ENCODE measurements around the gene PHACTR3.

Gene PHACTR3

DNA sequence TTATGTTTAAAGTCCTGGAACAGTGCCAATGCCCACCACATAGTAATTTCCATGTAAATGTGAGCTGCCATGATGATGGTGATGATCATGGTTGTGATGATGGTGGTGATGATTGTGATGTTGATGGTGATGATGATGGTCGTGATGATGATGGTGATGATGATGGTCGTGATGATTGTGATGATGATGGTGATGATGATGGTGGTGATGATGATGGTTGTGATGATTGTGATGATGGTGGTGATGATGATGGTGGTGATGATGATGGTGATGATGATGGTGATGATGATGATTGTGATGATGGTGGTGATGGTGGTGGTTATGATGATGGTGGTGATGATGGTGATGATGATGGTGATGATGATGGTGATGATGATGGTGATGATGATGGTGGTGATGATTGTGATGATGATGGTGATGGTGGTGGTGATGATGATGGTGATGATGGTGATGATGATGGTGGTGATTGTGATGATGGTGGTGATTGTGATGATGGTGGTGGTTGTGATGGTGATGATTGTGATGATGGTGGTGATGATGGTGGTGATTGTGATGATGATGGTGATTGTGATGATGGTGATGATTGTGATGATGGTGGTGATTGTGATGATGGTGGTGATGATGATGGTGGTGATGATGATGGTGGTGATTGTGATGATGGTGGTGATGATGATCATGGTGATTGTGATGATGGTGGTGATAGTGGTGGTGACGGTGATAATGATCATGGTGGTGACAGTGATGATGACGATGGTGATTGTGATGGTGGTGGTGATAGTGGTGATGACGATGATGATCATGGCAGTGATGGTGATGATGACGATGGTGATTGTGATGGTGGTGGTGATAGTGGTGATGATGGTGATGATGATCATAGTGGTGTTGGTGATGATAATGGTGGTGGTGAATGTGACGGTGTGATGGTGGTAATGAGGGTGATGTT, 82.3 kb downstream of the PHACTR3 start:
- H3K36me3 ChIP-seq (ENCODE audit: insufficient read depth, low read length) = no peaks in the 10 kb centered on the region
- H3K27me3 ChIP-seq (ENCODE audit: insufficient read depth, low read length) = no peaks in the 10 kb centered on the region
- no peaks in the 10 kb centered on the region for H3K4me1 ChIP-seq (ENCODE audit: insufficient read depth, low read length)
- H3K4me3 ChIP-seq (ENCODE audit: low read length) = no peak overlapping the region
- peaks cover 3% of the 10 kb centered on the region for H3K9me3 ChIP-seq (ENCODE audit: low read length)
- H2AFZ ChIP-seq (ENCODE audit: low read depth, low read length) = no peak overlapping the region

DNA sequence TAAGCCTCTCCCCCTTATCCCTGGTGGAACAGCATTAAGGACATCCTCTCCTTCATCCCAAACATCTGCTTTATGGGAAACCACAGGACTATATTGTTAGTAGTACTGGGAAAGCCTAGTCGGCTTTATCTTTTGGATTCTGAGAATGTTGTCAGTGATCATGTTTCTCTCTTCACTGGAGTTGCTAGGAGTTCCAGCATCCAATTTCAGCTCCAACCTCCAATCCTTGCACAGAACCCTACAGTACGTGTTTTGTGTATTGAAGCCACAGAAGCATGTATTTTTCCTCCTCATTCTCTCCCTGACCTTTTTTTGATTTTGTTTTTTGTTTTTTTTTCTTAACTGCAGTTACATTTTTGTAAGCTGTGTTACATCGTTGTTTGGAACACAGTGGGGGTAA, 84.0 kb downstream of the PHACTR3 start:
- H3K4me3 ChIP-seq (ENCODE audit: low read length) = no peak overlapping the region
- H3K36me3 ChIP-seq (ENCODE audit: insufficient read depth, low read length) = no peaks in the 10 kb centered on the region
- no peak overlapping the region for H2AFZ ChIP-seq (ENCODE audit: low read depth, low read length)
- H3K27me3 ChIP-seq (ENCODE audit: insufficient read depth, low read length) = no peaks in the 10 kb centered on the region
- peaks cover 3% of the 10 kb centered on the region for H3K9me3 ChIP-seq (ENCODE audit: low read length)
- no peaks in the 10 kb centered on the region for H3K4me1 ChIP-seq (ENCODE audit: insufficient read depth, low read length)

DNA sequence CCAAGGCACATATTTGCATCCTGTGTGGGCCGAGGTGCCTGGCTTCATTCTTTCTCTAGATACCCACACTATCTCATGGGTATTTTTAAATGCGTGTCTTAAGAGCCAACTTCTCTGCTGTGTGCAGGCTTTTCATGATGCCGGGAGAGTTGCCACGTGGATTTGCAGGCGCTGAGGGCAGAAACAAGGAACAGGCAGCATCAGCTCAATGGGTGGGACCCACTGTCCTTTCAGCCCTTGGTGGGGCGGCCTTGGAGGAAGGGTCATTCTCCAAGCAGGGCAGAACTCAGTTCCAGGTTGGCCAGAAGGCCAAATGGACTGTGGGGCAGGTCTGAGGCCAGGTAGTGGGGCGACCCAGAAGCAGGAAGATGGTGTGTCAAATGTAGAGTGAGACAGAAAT, 84.7 kb downstream of the PHACTR3 start:
- Histone ChIP-seq H3K4me1 (ENCODE audit: insufficient read depth, low read length) (no peaks in the 10 kb centered on the region), H2AFZ (ENCODE audit: low read depth, low read length) (no peak overlapping the region), H3K9me3 (ENCODE audit: low read length) (peaks cover 3% of the 10 kb centered on the region)

DNA sequence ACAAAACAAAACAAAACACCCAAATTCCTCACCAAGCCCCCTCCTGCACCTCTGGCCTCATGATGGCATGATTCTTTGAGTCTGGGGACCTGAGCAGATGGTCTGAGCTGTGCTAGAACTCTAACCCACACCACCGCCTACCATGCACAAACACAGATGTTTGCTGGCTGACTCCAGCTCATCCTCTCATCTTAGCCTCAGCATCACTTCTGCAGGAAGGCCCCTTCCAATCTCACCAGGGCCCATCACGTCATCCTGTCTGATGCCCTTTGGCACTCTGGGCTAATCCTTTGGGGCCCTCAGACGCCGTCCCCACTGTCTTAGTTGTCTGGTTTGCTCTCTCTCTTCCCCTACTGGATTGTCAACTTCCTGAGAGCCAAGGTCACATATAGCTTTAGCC, 85.8 kb downstream of the PHACTR3 start:
- H3K36me3 ChIP-seq (ENCODE audit: insufficient read depth, low read length) = no peaks in the 10 kb centered on the region
- peaks cover 3% of the 10 kb centered on the region for H3K9me3 ChIP-seq (ENCODE audit: low read length)
- no peaks in the 10 kb centered on the region for H3K4me1 ChIP-seq (ENCODE audit: insufficient read depth, low read length)
- H2AFZ ChIP-seq (ENCODE audit: low read depth, low read length) = no peak overlapping the region
- H3K27me3 ChIP-seq (ENCODE audit: insufficient read depth, low read length) = no peaks in the 10 kb centered on the region
- no peak overlapping the region for H3K4me3 ChIP-seq (ENCODE audit: low read length)

More for the DNA sequence above, 84.7 kb downstream of the PHACTR3 start:
- H3K36me3 ChIP-seq (ENCODE audit: insufficient read depth, low read length) = no peaks in the 10 kb centered on the region
- H3K4me3 ChIP-seq (ENCODE audit: low read length) = no peak overlapping the region
- no peaks in the 10 kb centered on the region for H3K27me3 ChIP-seq (ENCODE audit: insufficient read depth, low read length)

DNA sequence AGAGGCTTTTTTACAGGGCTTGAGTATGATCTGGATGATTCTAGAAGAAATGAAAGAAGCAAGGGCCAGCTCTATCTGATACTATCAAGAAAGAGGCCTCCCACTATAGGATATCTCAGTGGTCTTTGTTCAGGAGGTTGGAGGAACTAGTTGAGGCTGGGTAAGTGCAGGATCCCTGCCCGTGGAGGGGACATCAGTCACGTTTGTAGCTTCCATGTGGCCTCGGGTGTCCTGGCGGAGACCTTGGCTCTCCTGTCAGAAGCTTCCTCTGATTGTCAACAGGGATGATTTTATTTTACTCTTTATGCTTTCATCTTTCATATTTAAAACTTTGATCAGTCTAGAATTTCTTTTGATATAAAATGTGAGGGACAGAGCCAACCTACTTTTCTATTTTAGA, 86.6 kb downstream of the PHACTR3 start:
- no peak overlapping the region for H3K4me3 ChIP-seq (ENCODE audit: low read length)
- H3K9me3 ChIP-seq (ENCODE audit: low read length) = peaks cover 3% of the 10 kb centered on the region
- no peaks in the 10 kb centered on the region for H3K4me1 ChIP-seq (ENCODE audit: insufficient read depth, low read length)
- no peak overlapping the region for H2AFZ ChIP-seq (ENCODE audit: low read depth, low read length)
- H3K36me3 ChIP-seq (ENCODE audit: insufficient read depth, low read length) = no peaks in the 10 kb centered on the region
- H3K27me3 ChIP-seq (ENCODE audit: insufficient read depth, low read length) = no peaks in the 10 kb centered on the region

DNA sequence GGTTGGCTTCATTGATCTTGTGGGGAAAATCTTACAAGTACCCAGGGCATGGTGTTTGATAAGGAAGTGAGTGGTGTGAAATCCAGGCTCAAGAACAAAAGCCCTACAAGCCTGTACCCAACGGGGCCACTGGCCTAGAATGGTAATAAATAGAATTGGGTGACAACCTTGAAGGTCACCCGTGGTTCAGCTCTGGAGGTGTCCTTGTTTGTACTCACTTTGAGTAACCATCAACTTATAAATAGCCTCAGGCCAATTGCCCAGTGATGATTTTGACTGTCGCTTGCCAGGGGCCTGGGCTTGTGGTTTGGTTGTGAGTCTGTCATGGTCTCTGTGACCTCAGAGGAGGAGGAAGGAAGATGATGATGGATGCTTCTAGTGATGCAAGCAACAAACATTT, 87.8 kb downstream of the PHACTR3 start:
- Histone ChIP-seq H3K9me3 (ENCODE audit: low read length) (no peaks in the 10 kb centered on the region), H3K27me3 (ENCODE audit: insufficient read depth, low read length) (no peaks in the 10 kb centered on the region), H3K4me3 (ENCODE audit: low read length) (no peak overlapping the region), H2AFZ (ENCODE audit: low read depth, low read length) (no peak overlapping the region), H3K4me1 (ENCODE audit: insufficient read depth, low read length) (no peaks in the 10 kb centered on the region), H3K36me3 (ENCODE audit: insufficient read depth, low read length) (no peaks in the 10 kb centered on the region)

DNA sequence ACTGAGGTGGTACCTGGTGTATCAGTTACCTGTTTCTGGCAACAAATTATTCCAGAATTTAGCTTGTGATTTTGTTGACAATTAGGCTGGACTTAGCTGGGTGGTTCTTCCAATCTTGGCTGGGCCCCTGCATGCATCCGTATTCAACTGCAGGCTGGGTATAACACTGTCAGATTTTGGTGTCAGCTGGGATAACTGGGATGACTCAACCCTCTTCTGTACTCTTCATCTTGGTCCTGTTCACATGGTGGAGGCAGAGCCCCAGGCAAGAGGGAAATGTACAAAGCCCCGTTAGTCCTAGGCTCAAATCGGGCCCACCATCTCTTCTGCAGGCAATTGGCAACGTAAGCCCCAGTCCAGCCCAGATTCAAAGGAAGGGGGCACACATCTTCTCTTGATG, 89.2 kb downstream of the PHACTR3 start:
- Histone ChIP-seq H3K4me3 (ENCODE audit: low read length) (no peak overlapping the region), H3K9me3 (ENCODE audit: low read length) (no peaks in the 10 kb centered on the region), H2AFZ (ENCODE audit: low read depth, low read length) (no peak overlapping the region), H3K36me3 (ENCODE audit: insufficient read depth, low read length) (no peaks in the 10 kb centered on the region), H3K4me1 (ENCODE audit: insufficient read depth, low read length) (no peaks in the 10 kb centered on the region), H3K27me3 (ENCODE audit: insufficient read depth, low read length) (no peaks in the 10 kb centered on the region)

DNA sequence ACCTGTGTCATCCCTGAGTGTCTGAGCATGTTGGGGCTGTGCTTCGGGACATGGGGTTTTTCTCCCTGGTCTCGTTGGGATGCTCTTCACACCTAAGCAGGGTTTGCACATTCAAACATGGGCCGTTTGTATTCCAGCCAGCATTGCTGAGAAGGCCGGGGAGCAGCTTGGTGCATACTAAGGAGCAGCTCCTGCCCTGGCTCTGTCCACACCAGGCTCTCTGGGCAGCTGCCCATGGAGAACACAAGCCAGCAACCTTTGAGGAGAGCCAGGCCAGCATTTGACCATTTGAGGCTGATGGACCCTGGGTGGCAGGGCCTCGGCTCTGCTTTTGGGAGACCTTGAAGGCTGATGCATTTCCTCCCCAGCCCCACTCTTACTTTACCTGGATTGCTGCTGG, 92.1 kb downstream of the PHACTR3 start:
- Histone ChIP-seq H2AFZ (ENCODE audit: low read depth, low read length) (no peak overlapping the region), H3K27me3 (ENCODE audit: insufficient read depth, low read length) (no peaks in the 10 kb centered on the region), H3K4me3 (ENCODE audit: low read length) (no peak overlapping the region), H3K9me3 (ENCODE audit: low read length) (no peaks in the 10 kb centered on the region), H3K36me3 (ENCODE audit: insufficient read depth, low read length) (no peaks in the 10 kb centered on the region), H3K4me1 (ENCODE audit: insufficient read depth, low read length) (no peaks in the 10 kb centered on the region)

DNA sequence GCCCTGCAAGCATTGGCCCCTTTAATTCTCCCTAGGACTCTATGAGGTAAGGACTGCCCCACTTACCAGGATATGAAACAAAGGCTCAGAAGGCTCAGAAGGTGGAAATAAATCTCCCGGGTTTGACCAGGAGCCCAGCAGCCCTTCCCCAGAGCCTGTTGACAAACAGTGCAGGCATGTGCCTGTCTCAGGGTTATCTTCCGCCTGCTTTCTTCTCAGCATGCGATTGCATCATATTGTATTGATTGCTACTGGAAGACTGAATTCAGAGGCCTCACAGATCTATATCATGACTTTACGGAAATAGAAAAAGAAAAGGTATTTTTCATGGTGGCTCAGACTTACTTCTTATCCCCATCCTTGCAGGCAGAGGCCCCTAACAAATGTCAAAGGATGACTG, 92.7 kb downstream of the PHACTR3 start:
- no peaks in the 10 kb centered on the region for H3K9me3 ChIP-seq (ENCODE audit: low read length)
- H3K36me3 ChIP-seq (ENCODE audit: insufficient read depth, low read length) = no peaks in the 10 kb centered on the region
- no peak overlapping the region for H2AFZ ChIP-seq (ENCODE audit: low read depth, low read length)
- no peak overlapping the region for H3K4me3 ChIP-seq (ENCODE audit: low read length)
- H3K27me3 ChIP-seq (ENCODE audit: insufficient read depth, low read length) = no peaks in the 10 kb centered on the region
- H3K4me1 ChIP-seq (ENCODE audit: insufficient read depth, low read length) = no peaks in the 10 kb centered on the region

DNA sequence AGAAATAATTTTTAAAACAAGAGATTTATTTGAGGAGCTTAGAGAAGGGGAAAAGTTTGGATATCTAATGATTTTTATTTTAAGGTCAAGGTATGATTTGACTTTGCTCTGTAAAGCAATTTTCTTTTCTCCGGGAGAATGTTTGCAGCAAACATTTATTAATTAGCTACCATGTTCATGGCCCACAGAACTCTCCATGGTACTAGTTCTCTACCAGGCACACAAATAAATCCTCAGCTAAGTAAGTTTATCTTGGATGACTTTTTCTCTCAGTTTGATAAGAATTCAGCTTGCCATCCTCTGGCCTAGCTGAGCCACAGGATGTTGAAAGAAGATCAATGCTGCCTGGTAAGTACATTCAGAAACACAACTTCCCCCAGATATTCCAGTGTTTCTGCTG, 94.3 kb downstream of the PHACTR3 start:
- Histone ChIP-seq H3K27me3 (ENCODE audit: insufficient read depth, low read length) (no peaks in the 10 kb centered on the region), H3K4me1 (ENCODE audit: insufficient read depth, low read length) (no peaks in the 10 kb centered on the region), H3K9me3 (ENCODE audit: low read length) (no peaks in the 10 kb centered on the region), H3K4me3 (ENCODE audit: low read length) (no peak overlapping the region), H3K36me3 (ENCODE audit: insufficient read depth, low read length) (no peaks in the 10 kb centered on the region), H2AFZ (ENCODE audit: low read depth, low read length) (no peak overlapping the region)

DNA sequence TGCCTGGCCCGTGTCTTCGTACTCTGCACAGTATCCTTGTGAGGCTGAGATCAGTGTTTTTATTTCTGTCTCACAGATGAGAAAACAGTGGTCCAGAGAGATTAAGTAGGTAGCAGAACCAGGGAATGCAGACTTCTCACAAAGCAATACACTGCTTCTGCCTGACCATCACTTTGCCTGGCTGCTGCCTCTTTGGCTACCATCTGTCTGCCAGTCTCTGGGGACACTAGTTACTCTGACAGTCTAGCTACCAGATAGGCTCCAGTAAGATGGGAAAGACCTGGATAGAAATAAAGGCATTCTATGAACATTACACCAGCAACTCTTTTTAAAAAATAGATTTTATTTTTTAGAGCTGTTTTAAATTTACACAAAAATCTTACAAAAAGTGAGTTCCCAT, 96.9 kb downstream of the PHACTR3 start:
- Histone ChIP-seq H3K36me3 (ENCODE audit: insufficient read depth, low read length) (no peaks in the 10 kb centered on the region), H3K9me3 (ENCODE audit: low read length) (no peaks in the 10 kb centered on the region), H3K27me3 (ENCODE audit: insufficient read depth, low read length) (no peaks in the 10 kb centered on the region), H3K4me1 (ENCODE audit: insufficient read depth, low read length) (no peaks in the 10 kb centered on the region), H2AFZ (ENCODE audit: low read depth, low read length) (no peak overlapping the region), H3K4me3 (ENCODE audit: low read length) (no peak overlapping the region)

DNA sequence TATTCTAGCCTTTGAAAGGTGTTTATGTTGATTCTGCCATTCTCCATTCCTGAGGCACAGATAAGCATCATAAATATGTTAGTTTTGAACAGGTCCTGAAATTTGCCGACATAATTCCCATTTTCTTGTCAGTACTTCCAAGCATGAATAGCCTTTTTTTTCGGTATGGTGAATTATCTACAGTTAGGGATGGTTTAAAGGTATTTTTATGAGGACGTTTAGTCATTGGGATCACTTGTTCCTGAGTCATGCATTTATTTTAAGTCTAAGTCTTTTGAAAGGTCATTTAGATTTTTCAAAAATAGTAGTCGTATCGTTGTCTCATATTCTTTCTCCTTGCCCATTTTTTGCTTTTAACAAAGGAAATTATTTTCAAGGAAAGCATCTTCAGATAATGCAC, 98.7 kb downstream of the PHACTR3 start:
- no peak overlapping the region for H3K4me3 ChIP-seq (ENCODE audit: low read length)
- no peaks in the 10 kb centered on the region for H3K27me3 ChIP-seq (ENCODE audit: insufficient read depth, low read length)
- H3K9me3 ChIP-seq (ENCODE audit: low read length) = no peaks in the 10 kb centered on the region
- H2AFZ ChIP-seq (ENCODE audit: low read depth, low read length) = no peak overlapping the region
- H3K36me3 ChIP-seq (ENCODE audit: insufficient read depth, low read length) = no peaks in the 10 kb centered on the region
- no peaks in the 10 kb centered on the region for H3K4me1 ChIP-seq (ENCODE audit: insufficient read depth, low read length)

DNA sequence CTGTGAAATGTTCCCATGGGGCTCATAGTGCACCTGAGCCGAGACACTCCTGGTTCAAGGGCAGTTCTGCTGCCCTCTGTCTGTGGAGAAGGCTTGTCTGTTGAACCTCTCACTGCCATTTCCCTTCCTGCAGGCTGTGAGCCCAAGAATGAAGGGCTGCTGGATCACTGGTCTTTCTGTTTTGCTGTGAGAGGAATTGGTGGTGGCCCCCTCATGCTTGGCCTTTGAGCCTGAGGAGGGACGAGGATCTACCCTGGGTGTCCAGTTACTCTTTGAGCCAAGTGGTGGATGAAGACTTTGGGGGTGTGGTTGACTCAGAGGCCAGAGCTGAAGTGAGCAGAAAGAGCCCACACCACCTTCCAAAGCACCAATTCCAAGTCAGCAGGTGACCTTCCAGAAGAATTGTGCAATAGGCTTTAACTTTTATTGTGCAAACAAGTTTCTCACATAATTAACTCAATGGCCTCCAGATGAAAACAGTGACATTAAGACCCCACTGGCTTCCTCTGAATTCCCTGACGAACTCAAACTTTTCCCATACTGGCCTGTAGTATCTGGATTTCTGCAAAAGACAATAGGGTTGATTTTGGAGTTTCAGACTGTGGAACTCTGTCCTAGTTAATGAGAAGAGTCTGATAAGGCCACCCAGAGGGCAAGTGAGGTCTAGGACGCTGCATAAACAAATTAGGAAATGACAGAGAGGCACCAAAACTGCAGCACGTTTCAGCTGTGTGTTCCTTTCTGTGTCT, 101.5 kb downstream of the PHACTR3 start:
- H3K4me3 ChIP-seq (ENCODE audit: low read length) = no peak overlapping the region
- no peaks in the 10 kb centered on the region for H3K27me3 ChIP-seq (ENCODE audit: insufficient read depth, low read length)
- no peaks in the 10 kb centered on the region for H3K36me3 ChIP-seq (ENCODE audit: insufficient read depth, low read length)
- no peak overlapping the region for H2AFZ ChIP-seq (ENCODE audit: low read depth, low read length)
- H3K4me1 ChIP-seq (ENCODE audit: insufficient read depth, low read length) = no peaks in the 10 kb centered on the region
- no peaks in the 10 kb centered on the region for H3K9me3 ChIP-seq (ENCODE audit: low read length)

Data from neuron (in vitro differentiated cells).